GM12874 (cell line): ENCODE data around the gene SLC38A10.

Experiments used
- CTCF ChIP-seq: IDR thresholded peaks from 2 replicates; pipeline ENCODE4 v1.5.1; 2011; ENCODE audit warnings: low read depth, mild to moderate bottlenecking, control low read depth, low read length, moderate library complexity; ENCODE audit not compliant: insufficient read depth

Gene SLC38A10

GRCh38 chr17:81263371-81264181 lies 31.5 kb downstream of the SLC38A10 start:
- TF ChIP-seq CTCF: no peak

GRCh38 chr17:81261582-81262336 lies 33.3 kb downstream of the SLC38A10 start:
- TF ChIP-seq CTCF: no peak

- TF ChIP-seq CTCF: no peak
These were observed 34.0 kb downstream of the SLC38A10 start for GRCh38 chr17:81261096-81261495.

- TF ChIP-seq CTCF: no peak
These were observed 34.5 kb downstream of the SLC38A10 start for GRCh38 chr17:81260641-81261040.

- no peak for TF ChIP-seq CTCF
These were observed 34.9 kb downstream of the SLC38A10 start for GRCh38 chr17:81260171-81260570.

- TF ChIP-seq CTCF: no peak
These were observed 36.0 kb downstream of the SLC38A10 start for GRCh38 chr17:81259058-81259605.

GRCh38 chr17:81258292-81258691 lies 36.8 kb downstream of the SLC38A10 start:
- no peak for TF ChIP-seq CTCF
